IPS DF 6.9 (cell line): Measurements from ENCODE around the gene EPB41L5.
"Not testable (repeated sequence)": the region's sequence is repeated elsewhere in the genome, so short reads cannot be mapped to it uniquely, and the experiment has no call there.

Experiments used
- DNase-seq: peaks from one replicate; pipeline ENCODE4 v3.0.0-alpha.2; 2013; ENCODE audit warnings: low read depth, low spot score
- H3K27ac ChIP-seq: one replicate; pipeline ENCODE4 v1.5.1; 2013; ENCODE audit warnings: low read length, control low read depth
- H3K27me3 ChIP-seq: 2 replicates; pipeline ENCODE4 v1.6.1; 2013; ENCODE audit warnings: mild to moderate bottlenecking, low read length; ENCODE audit not compliant: control insufficient read depth, insufficient read depth
- H3K36me3 ChIP-seq: 2 replicates; pipeline ENCODE4 v1.6.1; 2013; ENCODE audit warnings: low read length; ENCODE audit not compliant: control insufficient read depth, insufficient read depth
- H3K4me1 ChIP-seq: 2 replicates; pipeline ENCODE4 v1.6.1; 2013; ENCODE audit warnings: low read length; ENCODE audit not compliant: control insufficient read depth, insufficient read depth
- H3K4me3 ChIP-seq: 2 replicates; pipeline ENCODE4 v1.5.1; 2013; ENCODE audit warnings: mild to moderate bottlenecking, low read length
- H3K9me3 ChIP-seq: 2 replicates; pipeline ENCODE4 v1.6.1; 2013; ENCODE audit warnings: low read length, inconsistent platforms; ENCODE audit not compliant: control insufficient read depth, insufficient read depth
- WGBS: extraction: QIAGEN DNeasy Blood & Tissue Kit; methylation state at CpG from one replicate; pipeline ENCODE4 v1.1.7; 2013; ENCODE audit warnings: mixed read lengths, missing lambda C conversion rate; ENCODE audit not compliant: insufficient read length, insufficient coverage; 5-methylcytosine and 5-hydroxymethylcytosine counted together

Gene EPB41L5

GRCh38 chr2:120182019-120182560 is 169.2 kb downstream of the EPB41L5 start:
- Histone ChIP-seq H3K4me1 (no peaks in the 10 kb centered on the region), H3K4me3 (no peak overlapping the region), H3K27me3 (no peaks in the 10 kb centered on the region), H3K9me3 (no peaks in the 10 kb centered on the region), H3K36me3 (no peaks in the 10 kb centered on the region), H3K27ac (no peak overlapping the region)
- WGBS = no CpG with 5 or more reads among the region's 5 CpGs
- DNase-seq = no peak

GRCh38 chr2:120189189-120189588 is 176.3 kb downstream of the EPB41L5 start:
- no peaks in the 10 kb centered on the region for H3K36me3 ChIP-seq
- no peaks in the 10 kb centered on the region for H3K9me3 ChIP-seq
- no peaks in the 10 kb centered on the region for H3K27me3 ChIP-seq
- H3K27ac ChIP-seq = no peak overlapping the region
- no peak for DNase-seq
- no peak overlapping the region for H3K4me3 ChIP-seq
- WGBS = no CpG with 5 or more reads among the region's 1 CpG
- no peaks in the 10 kb centered on the region; the same call in 1 of the 2 replicates for H3K4me1 ChIP-seq

- no peaks in the 10 kb centered on the region for H3K27me3 ChIP-seq
- no peak for DNase-seq
These were observed 179.4 kb downstream of the EPB41L5 start for GRCh38 chr2:120192280-120192679.

GRCh38 chr2:120195553-120195952 is 182.7 kb downstream of the EPB41L5 start:
- no peaks in the 10 kb centered on the region for H3K4me1 ChIP-seq
- DNase-seq = no peak
- H3K9me3 ChIP-seq = no peaks in the 10 kb centered on the region
- no peak overlapping the region for H3K4me3 ChIP-seq
- no peaks in the 10 kb centered on the region for H3K27me3 ChIP-seq
- no peak overlapping the region for H3K27ac ChIP-seq
- H3K36me3 ChIP-seq = no peaks in the 10 kb centered on the region
- no CpG with 5 or more reads among the region's 1 CpG for WGBS

More at GRCh38 chr2:120192280-120192679, 179.4 kb downstream of the EPB41L5 start:
- H3K4me1 ChIP-seq = no peaks in the 10 kb centered on the region; the same call in 1 of the 2 replicates
- no peaks in the 10 kb centered on the region for H3K9me3 ChIP-seq
- H3K27ac ChIP-seq = no peak overlapping the region
- no peak overlapping the region for H3K4me3 ChIP-seq
- WGBS = no CpG with 5 or more reads among the region's 1 CpG
- H3K36me3 ChIP-seq = no peaks in the 10 kb centered on the region

- not testable (repeated sequence) for H3K27me3 ChIP-seq, H3K4me3 ChIP-seq, H3K36me3 ChIP-seq, H3K4me1 ChIP-seq, DNase-seq, H3K9me3 ChIP-seq, H3K27ac ChIP-seq
- no CpG with 5 or more reads among the region's 10 CpGs for WGBS
These were observed 187.1 kb downstream of the EPB41L5 start for GRCh38 chr2:120199817-120200459.

GRCh38 chr2:120203251-120204021 is 190.6 kb downstream of the EPB41L5 start:
- WGBS = no CpG with 5 or more reads among the region's 10 CpGs
- H3K4me3 ChIP-seq = no peak overlapping the region
- no peak overlapping the region for H3K27ac ChIP-seq
- no peak for DNase-seq
- no peaks in the 10 kb centered on the region for H3K9me3 ChIP-seq
- no peaks in the 10 kb centered on the region for H3K27me3 ChIP-seq
- no peaks in the 10 kb centered on the region for H3K4me1 ChIP-seq
- H3K36me3 ChIP-seq = no peaks in the 10 kb centered on the region

GRCh38 chr2:120204022-120204405 is 191.1 kb downstream of the EPB41L5 start:
- Histone ChIP-seq H3K9me3 (no peaks in the 10 kb centered on the region), H3K27me3 (no peaks in the 10 kb centered on the region), H3K36me3 (no peaks in the 10 kb centered on the region), H3K4me1 (no peaks in the 10 kb centered on the region), H3K27ac (no peak overlapping the region), H3K4me3 (no peak overlapping the region)
- no peak for DNase-seq
- no CpG with 5 or more reads among the region's 5 CpGs for WGBS

- no peaks in the 10 kb centered on the region for H3K36me3 ChIP-seq
- DNase-seq = no peak
- H3K4me3 ChIP-seq = no peak overlapping the region
- H3K4me1 ChIP-seq = no peaks in the 10 kb centered on the region
- no CpG with 5 or more reads among the region's 3 CpGs for WGBS
- no peaks in the 10 kb centered on the region for H3K27me3 ChIP-seq
- H3K9me3 ChIP-seq = no peaks in the 10 kb centered on the region
- H3K27ac ChIP-seq = no peak overlapping the region
These were observed 191.5 kb downstream of the EPB41L5 start for GRCh38 chr2:120204417-120204816.

- no peaks in the 10 kb centered on the region for H3K4me1 ChIP-seq
- no peaks in the 10 kb centered on the region for H3K36me3 ChIP-seq
- H3K27ac ChIP-seq = no peak overlapping the region
- no CpG with 5 or more reads among the region's 12 CpGs for WGBS
- no peak overlapping the region for H3K4me3 ChIP-seq
- H3K9me3 ChIP-seq = no peaks in the 10 kb centered on the region
- H3K27me3 ChIP-seq = no peaks in the 10 kb centered on the region
- no peak for DNase-seq
These were observed 192.2 kb downstream of the EPB41L5 start for GRCh38 chr2:120204945-120205670.

- no CpG with 5 or more reads among the region's 8 CpGs for WGBS
- Histone ChIP-seq H3K4me1 (no peaks in the 10 kb centered on the region), H3K27me3 (no peaks in the 10 kb centered on the region), H3K36me3 (no peaks in the 10 kb centered on the region), H3K27ac (no peak overlapping the region), H3K4me3 (no peak overlapping the region), H3K9me3 (no peaks in the 10 kb centered on the region)
- DNase-seq = no peak
These were observed 193.2 kb downstream of the EPB41L5 start for GRCh38 chr2:120206022-120206581.
